ENCODE data around the gene PCGF3. TPM values are rescaled to one million over a fixed set of nuclear protein-coding genes. Genes with fewer than 3 reads are reported as not detected.
"Not testable (repeated sequence)": the region's sequence is repeated elsewhere in the genome, so short reads cannot be mapped to it uniquely, and the experiment has no call there.

Gene PCGF3
- total RNA-seq, 1 experiment from 2014 or later = 26.5 TPM

DNA sequence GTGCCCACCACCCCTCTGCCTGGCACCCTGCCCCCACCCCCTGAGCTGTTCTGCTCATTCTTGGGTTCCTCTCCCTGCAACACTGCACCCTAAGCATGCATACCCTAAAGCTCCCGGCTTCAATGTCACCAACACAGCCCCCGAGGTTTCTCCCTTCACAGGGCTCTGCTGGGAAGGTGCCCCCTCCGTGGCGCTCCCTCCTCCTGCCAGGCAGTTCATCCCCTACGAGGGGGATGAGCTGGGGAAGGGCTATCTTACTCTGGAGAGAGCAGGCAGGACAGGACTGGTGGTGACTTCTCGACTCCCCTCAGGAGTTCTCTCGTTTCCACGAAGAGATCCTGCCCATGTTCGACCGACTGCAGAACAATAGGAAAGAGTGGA is 38.1 kb upstream of the PCGF3 start:
- DNase-seq (ENCODE audit: low read depth) = no peak

GRCh38 chr4:668219-668618 is 37.4 kb upstream of the PCGF3 start:
- DNase-seq (ENCODE audit: low read depth) = not testable (repeated sequence)

DNA sequence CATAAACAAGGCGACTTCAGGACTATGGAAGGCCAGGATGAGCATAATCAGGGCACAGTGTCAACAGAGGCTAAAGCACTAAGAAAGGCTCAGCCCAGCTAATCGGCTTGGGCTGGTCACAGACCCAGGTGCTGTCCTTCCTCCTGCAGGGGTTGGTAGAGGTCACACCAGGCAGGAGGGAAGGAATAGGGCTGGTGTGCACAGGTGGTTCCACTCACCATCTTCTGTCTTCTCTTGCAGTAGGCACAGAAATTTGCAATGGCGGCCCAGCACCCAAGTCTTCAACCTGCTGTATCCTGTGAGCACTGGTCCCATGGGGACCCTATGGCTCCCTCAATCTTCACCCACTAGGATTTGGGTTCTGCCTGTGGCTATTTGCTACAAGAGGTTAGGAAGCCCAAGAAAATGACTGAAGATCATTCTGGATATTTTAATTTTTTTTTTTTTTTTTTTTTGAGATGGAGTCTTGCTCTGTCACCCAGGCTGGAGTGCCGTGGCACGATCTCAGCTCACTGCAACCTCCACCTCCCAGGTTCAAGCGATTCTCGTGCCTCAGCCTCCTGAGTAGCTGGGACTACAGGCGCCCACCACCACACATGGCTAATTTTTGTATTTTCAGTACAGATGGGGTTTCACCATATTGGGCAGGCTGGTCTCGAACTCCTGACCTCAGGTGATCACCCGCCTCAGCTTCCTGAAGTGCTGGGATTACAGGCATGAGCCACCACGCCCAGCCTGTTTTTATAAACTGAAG is 35.6 kb upstream of the PCGF3 start:
- DNase-seq (ENCODE audit: low read depth) = not testable (repeated sequence)

GRCh38 chr4:671769-672168 is 33.9 kb upstream of the PCGF3 start:
- DNase-seq (ENCODE audit: low read depth) = no peak

DNA sequence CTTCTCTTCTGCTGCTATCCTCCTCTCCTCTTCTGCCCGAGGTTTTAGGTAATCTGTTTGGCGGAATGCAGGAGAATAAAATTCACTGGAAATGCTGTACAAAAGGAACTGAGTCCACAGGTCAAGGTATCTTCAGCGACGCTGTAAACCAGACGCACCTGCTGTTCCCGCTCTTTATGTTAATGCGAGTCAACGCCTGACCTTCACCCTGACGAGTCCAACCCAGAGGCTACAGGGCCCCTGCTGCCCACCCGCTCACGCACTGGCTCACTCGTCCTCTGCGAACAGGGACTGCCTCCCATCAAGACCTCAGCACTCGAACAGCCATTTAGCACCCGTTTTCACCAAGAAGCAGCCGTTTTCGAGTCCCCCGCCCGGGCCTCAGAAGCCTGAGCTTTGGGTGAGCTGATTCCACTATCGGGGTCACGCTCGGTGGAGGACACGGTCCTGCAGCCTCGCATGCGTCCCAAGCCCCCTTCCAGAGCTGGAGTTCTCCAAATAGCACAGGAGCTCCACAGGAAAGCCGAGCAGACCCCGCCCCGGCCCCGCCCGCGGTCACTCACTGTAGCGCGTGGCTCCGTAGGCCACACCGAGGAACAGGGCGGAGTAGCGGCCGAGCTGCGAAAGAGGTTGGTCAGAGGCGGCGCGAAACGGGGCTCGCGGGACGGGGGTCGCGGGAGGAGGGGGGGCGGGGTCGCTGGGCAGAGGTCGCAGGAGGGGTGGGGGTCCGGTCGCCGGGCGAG is 32.1 kb upstream of the PCGF3 start:
- no peak for DNase-seq (ENCODE audit: low read depth)

GRCh38 chr4:674172-675035 is 31.2 kb upstream of the PCGF3 start, which contains the start of the genes ATP5ME and MYL5:
Gene ATP5ME (minus strand): TSS chr4:674276. CDS start chr4:674247, 29 bp downstream.
Gene MYL5 (plus strand): TSS chr4:674542. CDS start chr4:678027, 3,485 bp downstream.
- DNase-seq (ENCODE audit: low read depth) = peak; percentile 97

- no peak for DNase-seq (ENCODE audit: low read depth)
Observed at GRCh38 chr4:675036-675882, 30.4 kb upstream of the PCGF3 start.

DNA sequence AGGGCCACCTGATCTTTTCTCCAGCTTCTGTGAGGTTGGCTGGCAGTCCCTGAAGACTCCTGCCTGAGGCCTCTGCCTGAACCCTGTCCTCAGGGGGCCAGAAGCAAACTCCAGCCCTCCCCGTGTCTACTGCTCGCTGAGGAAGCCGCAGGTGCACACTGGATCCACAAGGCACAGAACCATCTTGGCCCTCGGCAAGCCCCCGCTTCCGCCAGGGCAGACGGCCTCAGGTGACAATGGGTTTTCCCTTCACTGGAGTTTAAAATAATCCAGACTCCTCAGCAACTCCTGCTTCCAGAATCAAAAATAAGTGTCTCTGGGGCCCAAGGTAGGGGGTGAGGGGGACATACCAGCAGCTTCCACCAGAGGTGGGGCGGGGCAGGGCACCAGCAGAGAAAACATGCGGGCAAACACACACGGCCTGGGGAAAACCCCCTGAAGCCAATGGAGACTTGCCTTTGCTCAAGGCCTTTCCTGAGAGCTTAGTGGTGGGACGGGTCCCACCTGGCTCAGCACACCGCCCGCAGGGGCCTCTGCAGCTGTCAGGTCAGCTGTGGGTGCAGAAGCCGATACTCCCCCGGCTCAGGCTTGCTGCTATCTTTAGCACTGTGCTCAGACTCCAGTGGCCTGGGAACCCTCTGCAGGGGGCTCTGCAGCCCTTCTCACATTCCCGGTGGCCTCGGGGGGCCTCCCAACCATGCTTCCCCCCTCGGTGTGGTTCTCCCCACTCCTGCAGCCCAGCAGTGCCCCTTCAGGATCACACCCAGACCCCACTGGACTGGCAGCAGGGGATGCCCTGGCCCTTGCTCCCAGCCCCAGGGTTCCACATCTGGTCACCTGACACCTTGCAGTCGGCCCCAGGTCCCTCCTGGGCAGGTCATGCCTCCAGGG is 29.4 kb upstream of the PCGF3 start:
- no peak for DNase-seq (ENCODE audit: low read depth)

DNA sequence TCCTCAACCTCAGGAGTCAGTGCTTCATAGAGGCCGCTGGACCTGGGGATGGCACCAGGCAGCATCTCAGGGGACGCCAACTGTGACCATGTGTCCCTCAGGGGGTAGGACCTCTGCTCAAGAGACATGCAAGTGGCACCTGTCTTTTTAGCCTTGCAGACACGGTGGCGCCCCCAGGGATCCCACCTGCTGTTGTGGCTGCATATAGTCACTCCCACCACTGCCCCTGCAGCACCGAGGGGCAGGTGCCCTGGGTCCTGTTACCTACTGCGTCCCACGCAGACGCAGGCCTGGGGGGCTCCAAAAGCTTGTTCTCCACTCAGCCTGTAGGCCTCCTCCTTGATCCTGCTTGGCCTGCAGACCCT is 28.8 kb upstream of the PCGF3 start:
- DNase-seq (ENCODE audit: low read depth) = no peak

- peak; percentile 19 for DNase-seq (ENCODE audit: low read depth)
Observed at GRCh38 chr4:677431-678293, 28.0 kb upstream of the PCGF3 start.

GRCh38 chr4:678331-679103 is 27.1 kb upstream of the PCGF3 start:
- no peak for DNase-seq (ENCODE audit: low read depth)

- peak; percentile 4 for DNase-seq (ENCODE audit: low read depth)
Observed at GRCh38 chr4:679104-679481, 26.5 kb upstream of the PCGF3 start.

GRCh38 chr4:679629-680028 is 26.0 kb upstream of the PCGF3 start:
- peak; percentile 5 for DNase-seq (ENCODE audit: low read depth)

DNA sequence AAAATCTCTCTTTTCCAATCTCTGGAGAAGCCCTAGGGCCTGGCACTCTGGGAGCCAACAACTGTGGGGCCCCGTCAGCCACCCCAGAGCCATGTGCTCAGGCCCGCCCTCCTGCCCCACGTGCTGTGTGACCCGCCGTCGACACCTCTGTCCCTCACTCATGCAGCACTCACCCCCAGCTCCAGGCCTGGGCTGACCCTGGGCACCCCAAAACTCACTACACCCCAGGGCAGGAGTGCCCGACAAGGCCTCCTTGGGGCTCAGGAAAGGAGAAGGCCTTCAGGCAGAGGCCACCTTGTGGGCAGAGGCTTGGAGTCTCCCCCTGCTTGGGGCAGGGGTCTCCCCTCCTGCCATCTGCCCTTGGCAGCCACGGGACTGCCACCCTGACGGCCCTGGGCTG is 25.5 kb upstream of the PCGF3 start:
- DNase-seq (ENCODE audit: low read depth) = peak; percentile 8

- peak; percentile 46 for DNase-seq (ENCODE audit: low read depth)
Observed at GRCh38 chr4:680551-680927, 25.1 kb upstream of the PCGF3 start.

DNA sequence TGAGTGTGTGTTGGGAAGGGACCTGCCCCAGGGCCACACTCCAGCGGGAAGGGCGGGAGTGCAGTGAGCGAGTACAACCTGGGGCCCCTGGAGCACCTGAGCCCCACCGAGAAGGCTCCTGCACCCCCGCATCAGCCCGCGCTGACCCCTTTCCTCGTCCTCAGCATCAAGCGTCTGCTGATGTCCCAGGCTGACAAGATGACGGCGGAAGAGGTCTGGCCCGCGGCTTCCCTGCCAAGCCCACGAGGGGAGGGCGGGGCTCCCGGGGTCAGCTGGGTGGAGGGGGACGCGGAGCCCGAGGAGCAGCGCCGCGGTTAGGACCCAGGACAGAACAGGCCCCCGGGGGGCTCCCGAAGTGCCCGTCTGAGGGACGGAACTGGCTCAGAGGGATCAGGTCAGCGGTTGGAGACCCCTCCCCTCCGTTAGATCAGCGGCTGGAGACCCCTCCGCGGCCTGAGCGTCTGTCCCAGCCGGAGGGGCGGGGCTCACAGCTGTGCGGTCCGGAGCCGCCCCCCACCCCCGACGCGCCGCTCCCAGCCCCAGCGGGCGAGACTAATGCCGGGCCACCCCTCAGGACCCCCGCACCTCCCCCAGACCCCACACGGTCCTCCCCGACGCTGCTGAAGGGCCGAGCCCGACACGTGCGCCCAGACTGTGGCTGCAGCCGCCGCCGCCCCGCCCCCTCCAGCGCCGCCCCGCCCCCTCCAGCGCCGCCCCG is 24.5 kb upstream of the PCGF3 start:
- peak; percentile 74 for DNase-seq (ENCODE audit: low read depth)

DNA sequence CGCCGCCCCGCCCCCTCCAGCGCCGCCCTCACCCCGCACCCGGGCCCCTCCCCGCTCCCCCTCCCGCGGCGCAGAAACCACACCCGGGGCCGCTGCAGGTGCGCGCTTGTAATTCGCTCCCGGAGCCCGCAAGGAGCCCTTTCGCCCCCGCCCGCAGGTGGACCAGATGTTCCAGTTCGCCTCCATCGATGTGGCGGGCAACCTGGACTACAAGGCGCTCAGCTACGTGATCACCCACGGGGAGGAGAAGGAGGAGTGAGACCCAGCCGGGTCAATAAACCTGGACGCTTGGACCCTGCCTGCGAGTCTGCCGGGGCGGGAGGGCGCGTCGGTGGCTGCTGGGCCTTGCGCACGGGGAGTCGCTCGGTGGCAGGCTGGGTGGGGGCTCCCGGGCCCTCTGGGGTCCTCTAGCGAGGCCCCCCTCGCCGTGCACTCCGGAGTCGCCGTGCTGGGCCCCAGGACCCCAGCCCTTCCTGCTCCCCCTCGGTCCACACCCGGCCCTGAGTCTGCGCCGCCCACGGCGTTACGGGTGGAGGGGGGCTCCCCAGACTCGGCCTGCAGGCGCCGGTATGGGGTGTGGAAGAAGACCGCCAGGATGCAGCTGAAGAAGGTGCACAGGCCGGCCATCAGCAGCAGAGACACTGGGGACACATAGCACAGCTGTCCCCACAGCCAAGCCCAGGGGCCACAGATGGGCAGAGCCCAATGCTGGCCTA is 23.7 kb upstream of the PCGF3 start:
- DNase-seq (ENCODE audit: low read depth) = no peak

Data from Daoy (cell line).